Ovary (tissue), 3 donors: ENCODE results near the gene SCART1.

Experiments
- EP300 ChIP-seq: sonication (generic); formaldehyde crosslinking; IDR thresholded peaks from one replicate; pipeline ENCODE4 v1.6.1; 2017; ENCODE audit warnings: antibody characterized with exemption
- POLR2A ChIP-seq: fragments of 450-650 bp; IDR thresholded peaks from one replicate; pipeline ENCODE4 v1.6.1; 2017; ENCODE audit warnings: antibody characterized with exemption, mild to moderate bottlenecking, moderate library complexity
- TF ChIP-seq, protein P1 (sequence below), 3 donors: fragments of 450-650 bp in 2 of 3; fragments of 200-600 bp in 1 of 3; IDR thresholded peaks; one replicate each; pipeline versions ENCODE4 v1.5.1 to v1.8.0; 2016 to 2022; ENCODE audit warnings: antibody characterized with exemption in 3 of 3, mild to moderate bottlenecking in 1 of 3
- donor health status: DM: no; HTN: no; CAD: no.

DNA sequence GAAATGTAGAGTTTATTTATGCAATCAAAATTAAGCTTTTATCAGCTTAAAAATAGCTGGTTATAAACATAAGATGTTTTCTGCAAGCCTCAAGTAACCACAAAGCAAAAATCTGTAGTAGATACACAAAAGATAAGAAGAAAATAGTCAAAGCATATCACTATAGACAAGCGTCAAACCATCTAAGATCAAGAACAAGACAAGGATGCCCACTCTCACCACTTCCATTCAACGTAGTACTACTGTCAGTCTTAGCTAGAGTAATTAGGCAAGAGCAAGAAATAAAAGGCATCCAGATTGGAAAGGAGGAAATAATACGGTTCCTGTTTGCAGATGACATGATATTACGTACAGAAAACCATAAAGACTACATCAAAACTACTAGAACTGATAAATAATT, 56.0 kb downstream of the SCART1 start:
- TF ChIP-seq, protein P1, sequence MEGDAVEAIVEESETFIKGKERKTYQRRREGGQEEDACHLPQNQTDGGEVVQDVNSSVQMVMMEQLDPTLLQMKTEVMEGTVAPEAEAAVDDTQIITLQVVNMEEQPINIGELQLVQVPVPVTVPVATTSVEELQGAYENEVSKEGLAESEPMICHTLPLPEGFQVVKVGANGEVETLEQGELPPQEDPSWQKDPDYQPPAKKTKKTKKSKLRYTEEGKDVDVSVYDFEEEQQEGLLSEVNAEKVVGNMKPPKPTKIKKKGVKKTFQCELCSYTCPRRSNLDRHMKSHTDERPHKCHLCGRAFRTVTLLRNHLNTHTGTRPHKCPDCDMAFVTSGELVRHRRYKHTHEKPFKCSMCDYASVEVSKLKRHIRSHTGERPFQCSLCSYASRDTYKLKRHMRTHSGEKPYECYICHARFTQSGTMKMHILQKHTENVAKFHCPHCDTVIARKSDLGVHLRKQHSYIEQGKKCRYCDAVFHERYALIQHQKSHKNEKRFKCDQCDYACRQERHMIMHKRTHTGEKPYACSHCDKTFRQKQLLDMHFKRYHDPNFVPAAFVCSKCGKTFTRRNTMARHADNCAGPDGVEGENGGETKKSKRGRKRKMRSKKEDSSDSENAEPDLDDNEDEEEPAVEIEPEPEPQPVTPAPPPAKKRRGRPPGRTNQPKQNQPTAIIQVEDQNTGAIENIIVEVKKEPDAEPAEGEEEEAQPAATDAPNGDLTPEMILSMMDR (IDR thresholded peaks at IDR 0.05): no peak
- TF ChIP-seq POLR2A (no peak), EP300 (no peak)
